ENCODE results near the gene ORM2.
"Not testable (repeated sequence)": the region's sequence is repeated elsewhere in the genome, so short reads cannot be mapped to it uniquely, and the experiment has no call there.

The ORM2 gene

DNA sequence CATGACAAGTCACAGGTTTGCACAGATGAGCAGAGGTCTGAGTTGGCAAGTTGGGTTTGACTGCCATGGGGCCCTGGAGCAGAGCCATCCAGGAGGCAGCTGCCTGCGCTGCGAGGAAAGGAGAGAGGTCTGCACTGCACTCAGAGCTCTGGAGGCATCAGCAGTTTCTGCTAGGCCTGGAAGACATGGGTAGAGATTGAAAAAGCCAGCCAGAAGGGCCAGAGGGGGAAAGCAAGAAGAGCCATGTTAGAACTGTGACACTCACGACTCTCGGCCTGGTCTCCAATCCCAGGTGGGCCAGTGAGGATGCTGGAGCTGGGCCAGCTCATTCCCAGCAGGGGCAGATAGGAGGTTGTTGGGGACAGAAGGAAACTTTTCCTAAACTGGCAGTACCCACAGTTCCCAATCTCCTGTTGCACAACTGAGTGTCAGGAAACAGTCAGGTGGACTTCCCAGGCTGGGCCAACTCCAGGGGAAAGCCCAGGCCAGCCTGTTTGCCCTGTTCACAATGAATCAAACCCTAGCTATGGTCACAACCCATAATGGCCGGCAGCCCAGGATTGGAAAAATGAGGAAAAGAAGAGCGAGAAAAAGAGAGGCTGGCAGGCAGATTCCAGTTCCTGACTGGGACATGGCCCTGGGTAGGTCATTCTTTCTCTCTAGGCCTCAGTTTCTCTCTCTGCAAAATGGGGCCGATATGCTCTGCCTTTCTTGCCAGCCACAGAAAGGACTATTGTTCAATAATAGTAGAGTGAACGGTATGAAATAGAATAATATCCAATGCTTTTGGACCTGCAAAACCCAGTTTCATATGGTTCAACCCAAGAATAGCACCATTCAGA, 14.6 kb upstream of the ORM2 start:
- no peak for DNase-seq

GRCh38 chr9:114315723-114316363, 13.8 kb upstream of the ORM2 start:
- no peak for DNase-seq

DNA sequence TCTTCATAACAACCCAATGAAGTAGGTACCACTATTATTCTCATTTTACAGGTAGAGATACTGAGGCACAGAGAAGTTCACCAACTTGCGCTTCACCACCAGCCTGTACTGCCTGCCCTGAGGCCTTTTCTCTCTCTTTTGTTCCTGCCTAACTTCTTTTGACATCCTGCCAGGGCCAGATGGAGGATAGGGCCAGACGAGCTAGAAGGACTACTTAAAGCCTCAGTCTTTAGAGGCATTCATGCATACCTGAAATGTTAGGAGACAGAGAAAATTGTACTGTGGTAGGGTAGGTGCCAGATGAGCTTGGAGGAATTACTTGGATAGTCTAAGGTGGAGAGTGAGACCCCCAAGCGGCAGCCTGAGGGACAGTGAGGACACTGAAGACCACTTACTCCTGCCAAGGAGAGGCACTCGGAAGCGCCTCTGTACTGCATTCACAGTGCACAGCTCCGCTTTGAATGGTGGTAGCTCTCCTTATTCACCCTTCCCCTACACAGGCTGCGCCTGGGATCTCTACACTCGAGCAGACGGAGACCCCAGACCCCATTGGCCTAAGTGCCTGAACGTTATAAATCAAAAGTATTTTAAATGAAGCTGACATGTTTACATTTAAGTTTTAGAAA, 13.0 kb upstream of the ORM2 start:
- no peak for DNase-seq

- DNase-seq, result peak; percentile 73
These were observed 11.9 kb upstream of the ORM2 start for GRCh38 chr9:114317665-114318357.

GRCh38 chr9:114318416-114318815, 11.3 kb upstream of the ORM2 start:
- DNase-seq, result no peak

- DNase-seq, result no peak
These were observed 10.5 kb upstream of the ORM2 start for GRCh38 chr9:114319147-114319546.

GRCh38 chr9:114320710-114321109, 9.0 kb upstream of the ORM2 start:
- not testable (repeated sequence) for DNase-seq

DNA sequence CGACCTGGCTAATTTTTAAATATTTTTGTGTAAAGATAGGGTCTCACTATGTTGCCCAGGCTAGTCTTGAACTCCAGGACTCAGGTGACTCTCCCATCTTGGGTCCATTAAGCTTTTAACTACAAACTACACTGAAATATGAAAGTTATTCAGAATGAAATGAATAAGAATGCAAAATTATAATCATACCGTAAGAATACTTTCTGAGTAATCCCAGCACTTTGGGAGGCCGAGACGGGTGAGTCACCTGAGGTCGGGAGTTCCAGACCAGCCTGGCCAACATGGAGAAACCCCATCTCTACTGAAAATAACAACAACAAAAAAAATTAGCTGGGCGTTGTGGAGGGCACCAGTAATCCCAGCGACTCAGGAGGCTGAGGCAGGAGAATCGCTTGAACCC, 7.9 kb upstream of the ORM2 start:
- DNase-seq, result no peak

- DNase-seq, result not testable (repeated sequence)
These were observed 7.4 kb upstream of the ORM2 start for GRCh38 chr9:114322160-114322818.

DNA sequence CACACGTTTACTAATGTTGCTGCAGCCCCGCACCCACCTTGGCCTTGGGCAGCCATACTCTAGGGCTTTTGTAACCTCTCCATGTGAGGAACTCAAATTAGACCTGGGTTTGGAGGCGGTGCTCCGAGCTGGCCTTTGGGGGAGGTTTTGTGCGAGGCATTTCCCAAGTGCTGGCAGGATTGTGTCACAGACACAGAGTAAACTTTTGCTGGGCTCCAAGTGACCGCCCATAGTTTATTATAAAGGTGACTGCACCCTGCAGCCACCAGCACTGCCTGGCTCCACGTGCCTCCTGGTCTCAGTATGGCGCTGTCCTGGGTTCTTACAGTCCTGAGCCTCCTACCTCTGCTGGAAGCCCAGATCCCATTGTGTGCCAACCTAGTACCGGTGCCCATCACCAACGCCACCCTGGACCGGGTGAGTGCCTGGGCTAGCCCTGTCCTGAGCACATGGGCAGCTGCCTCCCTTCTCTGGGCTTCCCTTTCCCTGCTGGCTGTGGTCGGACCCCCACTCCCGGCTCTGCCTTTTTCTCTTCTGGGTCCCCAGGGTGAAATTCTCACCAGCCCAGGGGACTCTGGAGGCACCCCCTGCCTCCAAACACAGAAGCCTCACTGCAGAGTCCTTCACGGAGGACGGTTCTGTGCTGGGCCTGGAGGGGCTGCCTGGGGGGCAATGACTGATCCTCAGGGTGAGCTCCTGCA, 6.7 kb upstream of the ORM2 start, which contains the start of gene ORM1:
Gene ORM1 (plus strand): TSS at position 268 of the 701 bp plus-strand sequence. CDS start 36 bp downstream, at position 304.
- not testable (repeated sequence) for DNase-seq

- not testable (repeated sequence) for DNase-seq
These were observed 5.8 kb upstream of the ORM2 start for GRCh38 chr9:114323849-114324248.

- DNase-seq, result no peak
These were observed 5.2 kb upstream of the ORM2 start for GRCh38 chr9:114324492-114324891.

- DNase-seq, result not testable (repeated sequence)
These were observed 4.7 kb upstream of the ORM2 start for GRCh38 chr9:114324965-114325364.

DNA sequence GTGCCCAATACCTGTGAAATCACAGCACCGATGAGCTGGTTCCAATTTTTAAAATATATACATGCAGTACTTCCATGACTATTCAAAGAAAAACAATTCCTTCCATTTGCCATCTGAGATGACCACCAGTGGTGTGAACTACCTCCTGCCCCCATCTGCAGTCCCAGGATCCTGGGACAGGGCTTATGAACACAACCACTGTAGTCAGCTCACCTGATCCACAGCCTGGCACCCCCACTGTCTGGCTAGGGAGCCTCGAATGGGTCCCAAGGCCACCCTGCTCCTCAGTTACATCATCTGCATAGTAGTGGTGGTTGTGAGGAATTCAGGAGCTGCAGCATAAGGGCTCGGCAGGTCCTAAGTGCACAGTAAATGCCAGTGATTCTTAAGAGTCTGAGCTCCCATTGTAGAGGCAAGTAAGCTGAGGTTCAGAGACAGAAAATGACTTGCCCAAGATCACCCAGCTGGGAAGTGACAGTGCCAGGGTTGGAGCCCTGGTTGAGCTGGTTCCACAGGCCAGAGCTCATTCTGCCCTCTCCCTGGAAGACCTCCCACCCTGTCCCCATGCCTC, 3.9 kb upstream of the ORM2 start:
- not testable (repeated sequence) for DNase-seq

- no peak for DNase-seq
These were observed 1.9 kb upstream of the ORM2 start for GRCh38 chr9:114327749-114328148.

- DNase-seq, result not testable (repeated sequence)
These were observed 1.3 kb upstream of the ORM2 start for GRCh38 chr9:114328357-114328820.

- not testable (repeated sequence) for DNase-seq
These were observed 588 bp upstream of the ORM2 start for GRCh38 chr9:114328937-114329624.

GRCh38 chr9:114330636-114331035, 967 bp downstream of the ORM2 start:
- no peak for DNase-seq

DNA sequence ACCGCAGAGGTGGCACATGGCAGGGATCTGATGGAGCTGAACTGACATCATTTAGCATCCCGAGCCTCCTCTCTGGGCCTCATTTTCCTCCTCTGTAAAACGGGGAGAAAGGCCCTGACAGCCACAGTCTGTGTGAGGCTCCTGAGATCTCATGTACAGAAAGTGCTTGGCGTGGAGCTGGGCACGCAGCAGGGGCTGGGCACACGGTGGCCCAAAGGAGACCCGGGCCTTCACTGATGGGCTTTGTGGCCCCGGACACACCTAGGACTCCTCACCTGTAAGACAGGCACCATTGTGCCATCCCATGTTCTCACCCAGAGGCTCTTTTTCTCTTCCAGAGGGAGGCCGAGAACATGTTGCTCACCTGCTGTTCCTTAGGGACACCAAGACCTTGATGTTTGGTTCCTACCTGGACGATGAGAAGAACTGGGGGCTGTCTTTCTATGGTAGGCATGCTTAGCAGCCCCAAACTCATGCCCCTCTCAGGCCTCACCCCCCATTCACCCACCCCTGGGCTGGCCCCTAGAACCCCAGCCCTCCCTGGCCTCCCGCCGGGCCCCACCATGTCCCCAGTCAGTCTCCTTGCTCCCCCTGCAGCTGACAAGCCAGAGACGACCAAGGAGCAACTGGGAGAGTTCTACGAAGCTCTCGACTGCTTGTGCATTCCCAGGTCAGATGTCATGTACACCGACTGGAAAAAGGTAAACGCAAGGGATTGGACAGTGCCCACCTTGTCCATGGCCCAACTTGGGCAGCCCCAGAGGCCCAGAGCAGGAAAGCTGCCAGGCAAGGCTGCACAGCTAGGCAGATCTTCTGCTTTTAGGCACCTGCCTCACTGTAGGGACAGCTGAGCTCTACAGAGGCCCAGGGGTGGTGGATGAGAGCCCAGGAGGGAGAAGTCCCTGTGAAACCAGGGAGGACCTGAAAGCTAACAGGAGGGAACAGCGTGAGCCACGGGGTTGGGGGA, 1.8 kb downstream of the ORM2 start:
- not testable (repeated sequence) for DNase-seq

Data from OCI-M1 (cell line).